K562 (cell line): ENCODE measurements around the gene FRMD4A. TPM values are rescaled to one million over a fixed set of nuclear protein-coding genes. Genes with fewer than 3 reads are reported as not detected.

Experiments used
- ATAC-seq: fragments of 200-7000 bp; cut with Tn5 transposase; 3 replicates; pipeline ENCODE4 v1.9.1; 2020; ENCODE audit warnings: moderate library complexity
- BruUV-seq: library from RNA; stranded (reverse); fragments of 400-500 nt; replicated peaks from 2 replicates; lab custom pipeline; 2021; lab: Mats Ljungman, UMichigan
- CTCF ChIA-PET: fragments of 300-600 bp; formaldehyde crosslinking; extraction: SDS; loops from one replicate; lab custom pipeline; 2021; ENCODE audit warnings: low intra/inter-chr PET ratio; lab: Yijun Ruan, JAX
- POLR2A ChIA-PET: fragments of 300-600, 350-650 bp; sonication (Branson Sonifier 250); formaldehyde crosslinking; extraction: SDS; loops from one replicate; lab custom pipeline; 2021; ENCODE audit warnings: antibody characterized with exemption, inconsistent platforms; lab: Yijun Ruan, JAX
- DNase-seq, 4 experiments: peaks; one replicate each; pipeline versions ENCODE4 v3.0.0 to v3.0.0-alpha.2; 2011 to 2018; ENCODE audit warnings: low spot score in 3 of 4, mixed read lengths in 3 of 4; ENCODE audit errors: extremely low read depth in 1 of 4
- FAIRE-seq: peaks from 2 replicates; lab custom pipeline; 2011; peaks lifted over from hg19 to GRCh38; lab: Jason Lieb, UNC
- H2AFZ ChIP-seq: 2 replicates; pipeline ENCODE4 v1.6.0; 2011; ENCODE audit warnings: low read depth, low read length, control low read depth, inconsistent platforms
- H3K27ac ChIP-seq: fragments of 200-600 bp; 3 replicates; pipeline ENCODE4 v1.8.0; 2011; ENCODE audit warnings: low read depth, mild to moderate bottlenecking, control low read depth, inconsistent platforms, low read length, moderate library complexity, mixed read lengths; ENCODE audit errors: extremely low read depth
- H3K27me3 ChIP-seq, 2 experiments: fragments of 300-600 bp in 1 of 2; 2 replicates in 1 of 2; 3 replicates in 1 of 2; pipeline versions ENCODE4 v1.6.0 to v1.8.0; 2011; ENCODE audit warnings: inconsistent platforms in 2 of 2, low read length in 2 of 2, mild to moderate bottlenecking in 1 of 2, mixed read lengths in 1 of 2, moderate library complexity in 1 of 2; ENCODE audit not compliant: control insufficient read depth in 2 of 2, insufficient read depth in 2 of 2
- H3K36me3 ChIP-seq: fragments of 300-600 bp; 3 replicates; pipeline ENCODE4 v1.8.0; 2011; ENCODE audit warnings: mild to moderate bottlenecking, low read length, inconsistent platforms; ENCODE audit not compliant: control insufficient read depth, insufficient read depth
- H3K4me1 ChIP-seq, 2 experiments: fragments of 200-600 bp in 1 of 2; replicated peaks in 1 of 2; 2 replicates in 1 of 2; 3 replicates in 1 of 2; pipeline versions ENCODE4 v1.5.1 to v1.8.0; 2011; ENCODE audit warnings: inconsistent platforms in 2 of 2, low read length in 2 of 2, mild to moderate bottlenecking in 1 of 2, mixed read lengths in 1 of 2, moderate library complexity in 1 of 2; ENCODE audit not compliant: control insufficient read depth in 2 of 2, insufficient read depth in 2 of 2
- H3K4me2 ChIP-seq: 2 replicates; pipeline ENCODE4 v1.6.1; 2011; ENCODE audit warnings: low read length, control low read depth, inconsistent platforms, mixed read lengths; ENCODE audit not compliant: insufficient read depth
- H3K4me3 ChIP-seq: fragments of 200-600 bp; sonication (generic), shearing (Covaris generic); 2 replicates; pipeline ENCODE4 v1.5.1; 2016; ENCODE audit warnings: control low read depth, inconsistent platforms
- H3K79me2 ChIP-seq: fragments of 200-600 bp; 3 replicates; pipeline ENCODE4 v1.8.0; 2011; ENCODE audit warnings: low read length, inconsistent platforms; ENCODE audit not compliant: control insufficient read depth, insufficient read depth
- H3K9ac ChIP-seq, 2 experiments: 2 replicates each; pipeline versions ENCODE4 v1.6.0 to v1.6.1; 2011; ENCODE audit warnings: low read depth in 2 of 2, low read length in 2 of 2, control low read depth in 1 of 2, inconsistent platforms in 1 of 2, mild to moderate bottlenecking in 1 of 2, mixed read lengths in 1 of 2; ENCODE audit not compliant: insufficient read depth in 1 of 2
- H3K9me1 ChIP-seq: one replicate; pipeline ENCODE4 v1.6.0; 2011; ENCODE audit warnings: inconsistent platforms, mild to moderate bottlenecking, low read length, moderate library complexity; ENCODE audit not compliant: control insufficient read depth, insufficient read depth
- H3K9me3 ChIP-seq: replicated peaks from 2 replicates; pipeline ENCODE4 v1.5.1; 2011; ENCODE audit warnings: low read depth, low read length, inconsistent platforms; ENCODE audit not compliant: control insufficient read depth, insufficient read depth
- H4K20me1 ChIP-seq: replicated peaks from 2 replicates; pipeline ENCODE4 v1.6.1; 2011; ENCODE audit warnings: low read length, inconsistent platforms, mixed read lengths; ENCODE audit not compliant: control insufficient read depth, insufficient read depth
- ATF7 ChIP-seq: fragments of 450-650 bp; IDR thresholded peaks from 2 replicates; pipeline ENCODE4 v1.7.1; 2014; ENCODE audit warnings: mild to moderate bottlenecking, moderate library complexity
- BRD4 ChIP-seq: fragments of 200-600 bp; sonication (generic); IDR thresholded peaks from 2 replicates; pipeline ENCODE4 v1.6.1; 2017; ENCODE audit warnings: inconsistent platforms
- C11orf30 ChIP-seq: fragments of 450-650 bp; IDR thresholded peaks from 2 replicates; pipeline ENCODE4 v1.6.1; 2016; ENCODE audit warnings: low read depth, mild to moderate bottlenecking
- KAT2B ChIP-seq: IDR thresholded peaks from one replicate; pipeline ENCODE4 v1.6.1; 2012; ENCODE audit warnings: low read depth, mild to moderate bottlenecking, control low read depth, inconsistent platforms, low read length, moderate library complexity
- MYNN ChIP-seq, 2 experiments: sonication (generic); formaldehyde crosslinking in 1 of 2; IDR thresholded peaks; 2 replicates each; pipeline versions ENCODE4 v1.5.0 to v1.6.1; 2016 to 2020; ENCODE audit warnings: antibody characterized with exemption in 1 of 2, missing genetic modification reagents in 1 of 2
- NR2C1 ChIP-seq, 2 experiments: fragments of 450-650 bp; IDR thresholded peaks; 2 replicates each; pipeline ENCODE4 v1.6.1; 2017; ENCODE audit warnings: mild to moderate bottlenecking in 2 of 2, antibody characterized with exemption in 1 of 2, inconsistent platforms in 1 of 2, missing compliant biosample characterization in 1 of 2, missing genetic modification characterization in 1 of 2
- SP2 ChIP-seq: IDR thresholded peaks from 2 replicates; pipeline ENCODE4 v1.6.1; 2011; ENCODE audit warnings: mild to moderate bottlenecking, low read depth, low read length, moderate library complexity; ENCODE audit not compliant: poor library complexity, severe bottlenecking; ENCODE audit errors: extremely low read depth
- SREBF1 ChIP-seq: fragments of 150-350 bp; IDR thresholded peaks from 2 replicates; pipeline ENCODE4 v1.6.1; 2014; ENCODE audit warnings: antibody characterized with exemption, low read depth, low read length, borderline replicate concordance
- THRAP3 ChIP-seq: fragments of 450-650 bp; IDR thresholded peaks from 2 replicates; pipeline ENCODE4 v1.6.1; 2016; ENCODE audit warnings: mild to moderate bottlenecking, inconsistent platforms, borderline replicate concordance
- U2AF1 ChIP-seq: fragments of 200-400 bp; formaldehyde crosslinking; optimal IDR thresholded peaks from 2 replicates; pipeline ENCODE3; 2017; ENCODE audit warnings: mild to moderate bottlenecking, low read depth, low read length, moderate library complexity
- ZNF212 ChIP-seq: fragments of 450-650 bp; formaldehyde crosslinking; IDR thresholded peaks from 2 replicates; pipeline ENCODE4 v1.4.0; 2020; ENCODE audit warnings: mild to moderate bottlenecking
- ZNF217 ChIP-seq: sonication (generic); formaldehyde crosslinking; IDR thresholded peaks from 2 replicates; pipeline ENCODE4 v1.8.0; 2022; ENCODE audit warnings: mild to moderate bottlenecking, missing genetic modification reagents
- ZNF354B ChIP-seq: fragments of 250-450 bp; sonication (Bioruptor Pico); IDR thresholded peaks from 2 replicates; pipeline ENCODE4 v1.4.0; 2020
- ZNF583 ChIP-seq: fragments of 250-450 bp; sonication (Bioruptor Pico); IDR thresholded peaks from 2 replicates; pipeline ENCODE4 v1.4.0; 2020
- ZSCAN29 ChIP-seq: fragments of 450-650 bp; IDR thresholded peaks from 2 replicates; pipeline ENCODE4 v1.6.1; 2017
- WGBS: fragments of 100-300 bp; shearing (Covaris generic); methylation state at CpG from one replicate; pipeline ENCODE4 v1.1.6; 2016; ENCODE audit warnings: low coverage, mixed read lengths; ENCODE audit not compliant: insufficient coverage; ENCODE audit errors: missing lambda C conversion rate; 5-methylcytosine and 5-hydroxymethylcytosine counted together
- in situ Hi-C: fragments of 300-500 bp; cut with MboI; formaldehyde crosslinking; loops from 4 replicates; pipeline ENCODE4 v1.15.0; 2018; ENCODE audit warnings: inconsistent platforms, mixed read lengths
- intact Hi-C: fragments of 100-400 bp; cut with micrococcal nuclease; formaldehyde crosslinking; loops from 2 replicates; pipeline ENCODE4 v1.14.2; 2022
- polyA plus RNA-seq, 8 experiments: library from polyadenylated mRNA; depleted of rRNA in 4 of 8; stranded (reverse) in 5 of 8; unstranded in 3 of 8; fragments of >200 nt; fragmentation: Nextera tagmentation in 2 of 8; fragmentation: Illumina TruSeq in 1 of 8; extraction: Ambion mirVana in 2 of 8; extraction: Trizol in 1 of 8; gene quantifications; 2 replicates each; pipeline versions ENCODE4 v1.2.1 to v1.2.3, GENCODE V29; 2011 to 2014; ENCODE audit warnings: inconsistent platforms in 1 of 8, missing spikeins in 1 of 8
- total RNA-seq, 7 experiments: library from RNA; depleted of rRNA in 6 of 7; stranded (reverse); fragments of >200 nt in 6 of 7; fragmentation: Illumina TruSeq in 2 of 7; extraction: Trizol in 2 of 7; gene quantifications; 2 replicates each; pipeline versions ENCODE4 v1.2.1 to v1.2.3, GENCODE V29; 2011 to 2021; ENCODE audit warnings: low replicate concordance in 1 of 7
- TF ChIP-seq, protein P1 (sequence below): sonication (generic); formaldehyde crosslinking; IDR thresholded peaks from 2 replicates; pipeline ENCODE4 v1.8.0; 2023; ENCODE audit warnings: mild to moderate bottlenecking, missing genetic modification reagents
- TF ChIP-seq, protein P2 (sequence below), 2 experiments: fragments of 450-650 bp in 1 of 2; sonication (generic) in 1 of 2; formaldehyde crosslinking in 1 of 2; IDR thresholded peaks in 1 of 2; conservative IDR thresholded peaks in 1 of 2; 2 replicates each; pipeline versions ENCODE4 v1.6.1 to v1.8.1; 2016 to 2023; ENCODE audit warnings: mild to moderate bottlenecking in 2 of 2, moderate library complexity in 2 of 2, inconsistent platforms in 1 of 2, missing genetic modification reagents in 1 of 2

Gene FRMD4A
- total and polyA plus RNA-seq, 9 of the 15 experiments (the other 6 are each of a cell fraction or from before 2014, with no cell fraction given): 0.80 to 5.2 (median 3.0) TPM

DNA sequence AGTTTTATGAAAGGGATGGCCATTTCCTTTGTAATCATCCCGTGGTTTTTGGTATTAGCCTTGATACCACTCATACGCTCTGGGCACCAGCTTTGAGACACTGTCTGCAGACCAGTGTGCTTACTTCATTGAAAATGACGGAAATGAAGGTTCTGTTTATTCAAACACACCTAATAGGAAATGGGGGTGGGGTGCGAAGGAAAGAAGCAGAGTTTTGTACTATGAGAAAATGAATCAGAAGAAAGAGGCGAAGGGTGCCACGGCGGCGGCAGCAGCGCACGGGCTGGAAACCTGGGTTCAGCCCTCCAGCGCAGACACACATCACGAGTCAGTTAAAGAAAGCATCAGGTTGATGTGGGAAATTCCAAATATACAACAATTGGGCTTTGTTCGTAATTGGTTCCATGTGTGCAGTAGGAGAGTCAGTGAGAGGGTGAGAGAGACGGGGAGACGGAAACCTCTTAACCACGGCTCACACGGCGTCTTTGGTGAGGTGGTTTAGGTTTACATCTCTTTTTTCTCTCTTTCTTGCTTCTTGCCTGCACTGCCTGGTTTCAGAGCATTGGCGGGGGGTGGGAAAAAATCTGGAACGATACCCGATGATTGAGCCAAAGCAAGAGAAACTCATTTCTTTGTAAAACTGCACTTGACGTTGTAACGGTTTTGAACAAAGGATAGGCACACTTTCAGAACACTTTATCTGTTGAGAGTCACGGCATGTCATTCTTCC, 321.2 kb downstream of the FRMD4A start:
- peaks cover 7 to 45% of the 10 kb centered on the region in 2 experiments; a peak in 4 of 5 replicates for H3K27me3 ChIP-seq
- no peaks in the 10 kb centered on the region for H3K9me3 ChIP-seq
- no peak overlapping the region for H3K4me3 ChIP-seq
- FAIRE-seq (no peak), DNase-seq (no peak), ATAC-seq (no peak)
- H3K79me2 ChIP-seq: no peaks in the 10 kb centered on the region
- 6% methylated on average over 18 of the region's 24 CpGs for WGBS
- H3K4me2 ChIP-seq: no peak overlapping the region
- ChIA-PET CTCF (no interaction called here), POLR2A (no interaction called here)
- no TSS peak for BruUV-seq
- no peak overlapping the region for H2AFZ ChIP-seq
- intact Hi-C loops: no loop called here
- TF ChIP-seq U2AF1: no peak
- TF ChIP-seq NR2C1 (IDR thresholded peaks at IDR 0.05): no peak
- TF ChIP-seq NR2C1 (tag; IDR thresholded peaks at IDR 0.05): no peak
- no peak for TF ChIP-seq SREBF1
- no peak for TF ChIP-seq ZNF354B (CRISPR knock-in tag)
- TF ChIP-seq ZNF217 (CRISPR knock-in tag): no peak
- TF ChIP-seq MYNN (IDR thresholded peaks at IDR 0.05): no peak
- no peak for TF ChIP-seq MYNN (CRISPR knock-in tag; IDR thresholded peaks at IDR 0.05)
- TF ChIP-seq, protein P1, sequence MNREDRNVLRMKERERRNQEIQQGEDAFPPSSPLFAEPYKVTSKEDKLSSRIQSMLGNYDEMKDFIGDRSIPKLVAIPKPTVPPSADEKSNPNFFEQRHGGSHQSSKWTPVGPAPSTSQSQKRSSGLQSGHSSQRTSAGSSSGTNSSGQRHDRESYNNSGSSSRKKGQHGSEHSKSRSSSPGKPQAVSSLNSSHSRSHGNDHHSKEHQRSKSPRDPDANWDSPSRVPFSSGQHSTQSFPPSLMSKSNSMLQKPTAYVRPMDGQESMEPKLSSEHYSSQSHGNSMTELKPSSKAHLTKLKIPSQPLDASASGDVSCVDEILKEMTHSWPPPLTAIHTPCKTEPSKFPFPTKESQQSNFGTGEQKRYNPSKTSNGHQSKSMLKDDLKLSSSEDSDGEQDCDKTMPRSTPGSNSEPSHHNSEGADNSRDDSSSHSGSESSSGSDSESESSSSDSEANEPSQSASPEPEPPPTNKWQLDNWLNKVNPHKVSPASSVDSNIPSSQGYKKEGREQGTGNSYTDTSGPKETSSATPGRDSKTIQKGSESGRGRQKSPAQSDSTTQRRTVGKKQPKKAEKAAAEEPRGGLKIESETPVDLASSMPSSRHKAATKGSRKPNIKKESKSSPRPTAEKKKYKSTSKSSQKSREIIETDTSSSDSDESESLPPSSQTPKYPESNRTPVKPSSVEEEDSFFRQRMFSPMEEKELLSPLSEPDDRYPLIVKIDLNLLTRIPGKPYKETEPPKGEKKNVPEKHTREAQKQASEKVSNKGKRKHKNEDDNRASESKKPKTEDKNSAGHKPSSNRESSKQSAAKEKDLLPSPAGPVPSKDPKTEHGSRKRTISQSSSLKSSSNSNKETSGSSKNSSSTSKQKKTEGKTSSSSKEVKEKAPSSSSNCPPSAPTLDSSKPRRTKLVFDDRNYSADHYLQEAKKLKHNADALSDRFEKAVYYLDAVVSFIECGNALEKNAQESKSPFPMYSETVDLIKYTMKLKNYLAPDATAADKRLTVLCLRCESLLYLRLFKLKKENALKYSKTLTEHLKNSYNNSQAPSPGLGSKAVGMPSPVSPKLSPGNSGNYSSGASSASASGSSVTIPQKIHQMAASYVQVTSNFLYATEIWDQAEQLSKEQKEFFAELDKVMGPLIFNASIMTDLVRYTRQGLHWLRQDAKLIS (CRISPR knock-in tag): no peak
- TF ChIP-seq C11orf30: no peak
- TF ChIP-seq THRAP3: no peak
- TF ChIP-seq SP2: no peak
- TF ChIP-seq, protein P2, sequence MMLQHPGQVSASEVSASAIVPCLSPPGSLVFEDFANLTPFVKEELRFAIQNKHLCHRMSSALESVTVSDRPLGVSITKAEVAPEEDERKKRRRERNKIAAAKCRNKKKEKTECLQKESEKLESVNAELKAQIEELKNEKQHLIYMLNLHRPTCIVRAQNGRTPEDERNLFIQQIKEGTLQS (IDR thresholded peaks at IDR 0.05): no peak
- TF ChIP-seq, protein P2 (CRISPR knock-in tag; conservative IDR thresholded peaks at IDR 0.05): no peak
- no peak for TF ChIP-seq BRD4
- TF ChIP-seq ATF7: no peak
- no peak for TF ChIP-seq ZSCAN29
- no peak for TF ChIP-seq ZNF583
- no peak for TF ChIP-seq KAT2B
- TF ChIP-seq ZNF212 (CRISPR knock-in tag): no peak
- TF ChIP-seq, all 486 proteins: peak for 0
- no peaks in the 10 kb centered on the region for H3K36me3 ChIP-seq
- H3K27ac ChIP-seq: no peak overlapping the region
- H3K9ac ChIP-seq: no peak overlapping the region
- no peaks in the 10 kb centered on the region for H3K4me1 ChIP-seq
- H4K20me1 ChIP-seq: no peaks in the 10 kb centered on the region
- in situ Hi-C loops: no loop called here
- H3K9me1 ChIP-seq: no peaks in the 10 kb centered on the region
